Mucosa of descending colon (tissue), 3 donors: ENCODE measurements around the gene DEGS2. TPM values are rescaled to one million over a fixed set of nuclear protein-coding genes. Genes with fewer than 3 reads are reported as not detected.
"Not testable (repeated sequence)": the region's sequence is repeated elsewhere in the genome, so short reads cannot be mapped to it uniquely, and the experiment has no call there.

Source experiments
- ATAC-seq: fragments of 200-7000 bp; cut with Tn5 transposase; one replicate; pipeline ENCODE4 v1.9.1; 2020; ENCODE audit warnings: mild to moderate bottlenecking, moderate library complexity
- DNase-seq, 3 donors: peaks; one replicate each; pipeline ENCODE4 v3.0.0-alpha.2; 2020
- H3K36me3 ChIP-seq: fragments of 200-600 bp; one replicate; pipeline ENCODE4 v1.8.0; 2021; ENCODE audit warnings: low read depth, mild to moderate bottlenecking
- H3K4me1 ChIP-seq: fragments of 200-600 bp; one replicate; pipeline ENCODE4 v1.8.0; 2021; ENCODE audit warnings: low read depth, mild to moderate bottlenecking
- H3K4me3 ChIP-seq: fragments of 200-600 bp; one replicate; pipeline ENCODE4 v1.8.0; 2021; ENCODE audit warnings: mild to moderate bottlenecking
- H3K9me3 ChIP-seq: fragments of 200-600 bp; one replicate; pipeline ENCODE4 v1.8.0; 2021; ENCODE audit warnings: mild to moderate bottlenecking
- CTCF ChIP-seq: fragments of 200-600 bp; IDR thresholded peaks from one replicate; pipeline ENCODE4 v1.8.0; 2022; ENCODE audit warnings: antibody characterized with exemption, mild to moderate bottlenecking
- intact Hi-C, 2 donors: fragments of 100-400 bp; cut with DNase I in 1 of 2; cut with micrococcal nuclease in 1 of 2; formaldehyde crosslinking; loops; one replicate each; pipeline versions ENCODE4 v1.11.0 to v1.11.1; 2022; cut with DNase I, micrococcal nuclease
- total RNA-seq, 3 donors: library from RNA; stranded (reverse); fragmentation: NEBNext Ultra II Directional in 2 of 3; extraction: Animal tissue kit (Norgen Biotek cat#: 25700) in 2 of 3; gene quantifications; one replicate each; pipeline versions ENCODE4 v1.2.1 to v1.2.4, GENCODE V29; 2021 to 2023
- donor health status: DM: no; HTN: no; CAD: no; lungs with moderate emphysema.
- donor health status: DM: no; HTN: no; CAD: no.
- donor health status: DM: no; HTN: yes; CAD: no.

The DEGS2 gene
- total RNA-seq, 3 donors from 2014 or later, result 6.2 to 28.5 (median 27.9) TPM

GRCh38 chr14:100159865-100160533 is 554 bp upstream of the DEGS2 start:
- H3K36me3 ChIP-seq, result no peaks in the 10 kb centered on the region
- DNase-seq (no peak), ATAC-seq (peak; percentile 1)
- H3K4me3 ChIP-seq, result peak overlapping the region; percentile 19
- peaks cover 27% of the 10 kb centered on the region for H3K4me1 ChIP-seq
- TF ChIP-seq CTCF, result no peak
- intact Hi-C loops, result no loop called here
- peaks cover under 1% of the 10 kb centered on the region for H3K9me3 ChIP-seq

- H3K36me3 ChIP-seq, result no peaks in the 10 kb centered on the region
- peaks cover 6% of the 10 kb centered on the region for H3K9me3 ChIP-seq
- DNase-seq, result peak; percentile 27 to 63 (median 50)
- TF ChIP-seq CTCF, result no peak
- intact Hi-C loops, result no loop called here
- no peak for ATAC-seq
- peaks cover 27% of the 10 kb centered on the region for H3K4me1 ChIP-seq
- no peak overlapping the region for H3K4me3 ChIP-seq
Observed at GRCh38 chr14:100158566-100159093, 815 bp downstream of the DEGS2 start.

GRCh38 chr14:100157548-100158232 is 1.8 kb downstream of the DEGS2 start:
- H3K4me3 ChIP-seq, H3K36me3 ChIP-seq, H3K9me3 ChIP-seq, intact Hi-C loops, ATAC-seq, DNase-seq: not testable (repeated sequence)
- H3K4me1 ChIP-seq, result peaks cover 27% of the 10 kb centered on the region

GRCh38 chr14:100156776-100157175 is 2.7 kb downstream of the DEGS2 start:
- peaks cover 27% of the 10 kb centered on the region for H3K4me1 ChIP-seq
- ATAC-seq (no peak), DNase-seq (peak in 1 of 3 donors; percentile 57)
- H3K9me3 ChIP-seq, result peaks cover 6% of the 10 kb centered on the region
- H3K36me3 ChIP-seq, result no peaks in the 10 kb centered on the region
- no peak for TF ChIP-seq CTCF
- no peak overlapping the region for H3K4me3 ChIP-seq
- intact Hi-C loops, result no loop called here

GRCh38 chr14:100155756-100156616 is 3.5 kb downstream of the DEGS2 start:
- intact Hi-C loops, result no loop called here
- Histone ChIP-seq H3K4me3 (no peak overlapping the region), H3K9me3 (peaks cover 6% of the 10 kb centered on the region), H3K36me3 (no peaks in the 10 kb centered on the region), H3K4me1 (peaks cover 29% of the 10 kb centered on the region)
- TF ChIP-seq CTCF, result no peak
- DNase-seq (peak; percentile 86 to 89 (median 87)), ATAC-seq (peak; percentile 79)
